ENCODE results near the gene SDHC.

The SDHC gene

DNA sequence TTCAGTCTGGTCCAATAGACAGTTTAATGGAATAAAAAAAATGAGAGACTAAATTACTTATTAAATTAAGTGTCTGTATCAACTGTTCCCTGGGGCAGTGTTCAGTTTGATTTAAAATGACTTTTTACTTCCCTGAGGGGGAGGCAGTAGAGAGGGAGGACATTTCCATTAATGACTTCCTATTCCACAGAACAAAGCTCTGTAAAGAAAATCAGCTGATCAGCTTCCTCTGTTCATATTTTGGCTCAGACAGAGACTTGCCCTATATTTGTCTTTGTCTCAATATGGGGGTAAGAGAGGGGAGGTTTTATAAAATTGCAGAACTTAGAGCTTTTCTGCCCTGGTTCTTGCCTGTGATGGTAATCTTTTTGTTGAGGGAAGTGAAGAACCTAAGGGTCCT is 45.1 kb downstream of the SDHC start:
- no peak overlapping the region for H3K4me3 ChIP-seq (ENCODE audit: low read depth, low read length)
- TF ChIP-seq, protein P1, sequence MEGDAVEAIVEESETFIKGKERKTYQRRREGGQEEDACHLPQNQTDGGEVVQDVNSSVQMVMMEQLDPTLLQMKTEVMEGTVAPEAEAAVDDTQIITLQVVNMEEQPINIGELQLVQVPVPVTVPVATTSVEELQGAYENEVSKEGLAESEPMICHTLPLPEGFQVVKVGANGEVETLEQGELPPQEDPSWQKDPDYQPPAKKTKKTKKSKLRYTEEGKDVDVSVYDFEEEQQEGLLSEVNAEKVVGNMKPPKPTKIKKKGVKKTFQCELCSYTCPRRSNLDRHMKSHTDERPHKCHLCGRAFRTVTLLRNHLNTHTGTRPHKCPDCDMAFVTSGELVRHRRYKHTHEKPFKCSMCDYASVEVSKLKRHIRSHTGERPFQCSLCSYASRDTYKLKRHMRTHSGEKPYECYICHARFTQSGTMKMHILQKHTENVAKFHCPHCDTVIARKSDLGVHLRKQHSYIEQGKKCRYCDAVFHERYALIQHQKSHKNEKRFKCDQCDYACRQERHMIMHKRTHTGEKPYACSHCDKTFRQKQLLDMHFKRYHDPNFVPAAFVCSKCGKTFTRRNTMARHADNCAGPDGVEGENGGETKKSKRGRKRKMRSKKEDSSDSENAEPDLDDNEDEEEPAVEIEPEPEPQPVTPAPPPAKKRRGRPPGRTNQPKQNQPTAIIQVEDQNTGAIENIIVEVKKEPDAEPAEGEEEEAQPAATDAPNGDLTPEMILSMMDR (IDR thresholded peaks at IDR 0.05; ENCODE audit: low read depth, low read length, missing control alignments), result no peak
- no peak for DNase-seq (ENCODE audit: low read depth)

DNA sequence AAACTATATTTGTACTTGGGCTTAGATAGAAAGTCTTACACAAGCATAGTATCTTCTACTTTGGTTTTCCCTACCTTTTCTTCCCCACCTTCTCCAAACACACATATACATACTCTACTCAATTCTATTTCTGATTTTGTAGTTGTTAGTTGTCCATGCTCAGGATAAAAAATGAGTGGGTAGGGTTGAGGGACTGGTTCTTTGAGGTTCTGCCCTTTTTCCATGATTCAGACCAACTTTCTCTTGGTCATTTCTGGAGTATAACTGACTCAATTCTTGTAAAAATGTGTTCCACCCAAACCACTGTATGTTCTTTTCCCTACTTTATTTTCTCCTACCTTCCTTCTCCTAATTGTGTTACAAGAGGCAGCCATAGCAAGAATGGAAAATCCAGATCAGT is 50.2 kb downstream of the SDHC start:
- no peak for DNase-seq (ENCODE audit: low read depth)
- H3K4me3 ChIP-seq (ENCODE audit: low read depth, low read length), result no peak overlapping the region
- TF ChIP-seq, protein P1 (IDR thresholded peaks at IDR 0.05; ENCODE audit: low read depth, low read length, missing control alignments), result no peak

DNA sequence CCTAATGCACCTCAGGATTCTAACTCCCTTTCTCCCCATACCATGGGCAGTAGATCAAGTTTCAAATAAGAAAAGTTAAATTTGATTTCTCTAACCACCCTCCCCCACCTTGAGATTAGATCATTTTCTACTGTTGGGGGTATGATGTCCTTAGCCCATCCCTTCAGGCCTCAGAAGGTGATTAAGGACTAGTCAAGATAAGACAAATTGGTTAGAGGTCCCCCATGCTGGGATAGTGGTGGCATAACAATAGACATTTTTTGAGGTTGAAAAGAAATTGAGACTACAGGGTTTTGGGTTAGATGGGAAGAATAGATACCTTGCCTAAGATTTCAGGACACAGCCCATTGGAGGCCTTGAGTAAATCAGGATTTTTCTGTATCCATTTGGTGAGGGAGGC is 51.0 kb downstream of the SDHC start:
- DNase-seq (ENCODE audit: low read depth), result no peak
- TF ChIP-seq, protein P1 (IDR thresholded peaks at IDR 0.05; ENCODE audit: low read depth, low read length, missing control alignments), result no peak
- no peak overlapping the region for H3K4me3 ChIP-seq (ENCODE audit: low read depth, low read length)

DNA sequence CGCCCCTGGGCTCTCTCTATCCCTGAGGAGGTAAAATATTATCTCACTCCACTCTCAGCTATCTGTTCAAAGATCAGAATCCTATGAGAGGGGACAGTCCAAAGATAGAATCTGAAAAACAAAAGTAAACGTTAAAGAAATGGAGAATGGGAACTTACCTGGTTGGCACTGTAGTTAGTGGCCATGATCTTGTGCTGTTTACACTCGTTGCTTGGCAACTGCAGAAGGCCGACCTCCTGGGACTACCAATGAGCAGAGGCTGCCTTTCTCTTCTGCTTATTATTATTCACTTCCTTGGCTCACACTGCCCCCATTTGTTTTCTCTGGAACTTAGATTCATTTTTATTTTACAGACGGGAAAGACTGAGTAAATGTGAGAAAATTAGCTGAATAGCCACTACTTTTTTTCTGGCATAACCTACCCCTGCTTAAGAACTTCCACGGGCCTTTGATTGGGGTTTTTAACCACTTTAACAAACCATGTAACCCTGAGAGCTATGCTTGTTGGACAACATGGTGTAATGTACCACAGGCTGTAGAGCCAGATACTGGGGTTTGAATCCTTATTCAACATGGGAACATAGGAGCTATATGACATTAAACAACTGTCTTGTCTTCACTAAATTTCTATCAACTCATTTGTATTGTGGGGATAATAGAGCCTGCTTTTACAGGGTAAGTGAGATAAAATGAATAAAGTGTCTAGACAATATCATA is 53.7 kb downstream of the SDHC start, which contains the start of gene CFAP126:
CFAP126 (minus strand) TSS at position 193 of the 717 bp plus-strand sequence; CDS start at position 185, 8 bp downstream.
- no peak for DNase-seq (ENCODE audit: low read depth)
- H3K4me3 ChIP-seq (ENCODE audit: low read depth, low read length), result no peak within 1 kb of the TSS
- TF ChIP-seq, protein P1 (IDR thresholded peaks at IDR 0.05; ENCODE audit: low read depth, low read length, missing control alignments), result no peak

DNA sequence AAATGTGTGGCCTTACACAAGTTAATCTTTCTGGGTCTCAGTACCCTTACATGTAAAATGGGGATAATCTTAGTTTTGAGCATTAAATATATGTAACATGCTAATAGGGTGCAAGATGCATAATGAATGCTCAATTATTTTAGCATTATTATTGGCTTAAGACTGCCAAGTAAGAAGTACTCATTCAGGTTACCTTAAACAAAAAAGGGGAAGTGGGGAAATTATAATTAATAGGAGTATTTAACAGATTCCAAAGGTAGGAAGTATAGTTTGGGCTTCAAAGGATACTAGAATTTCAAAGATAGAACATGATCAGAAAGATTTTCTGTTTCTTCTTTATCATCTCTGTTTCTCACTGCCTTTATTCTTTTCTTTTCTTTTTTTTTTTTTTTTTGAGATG is 59.3 kb downstream of the SDHC start:
- TF ChIP-seq, protein P1 (IDR thresholded peaks at IDR 0.05; ENCODE audit: low read depth, low read length, missing control alignments), result no peak
- DNase-seq (ENCODE audit: low read depth), result no peak
- H3K4me3 ChIP-seq (ENCODE audit: low read depth, low read length), result no peak overlapping the region

DNA sequence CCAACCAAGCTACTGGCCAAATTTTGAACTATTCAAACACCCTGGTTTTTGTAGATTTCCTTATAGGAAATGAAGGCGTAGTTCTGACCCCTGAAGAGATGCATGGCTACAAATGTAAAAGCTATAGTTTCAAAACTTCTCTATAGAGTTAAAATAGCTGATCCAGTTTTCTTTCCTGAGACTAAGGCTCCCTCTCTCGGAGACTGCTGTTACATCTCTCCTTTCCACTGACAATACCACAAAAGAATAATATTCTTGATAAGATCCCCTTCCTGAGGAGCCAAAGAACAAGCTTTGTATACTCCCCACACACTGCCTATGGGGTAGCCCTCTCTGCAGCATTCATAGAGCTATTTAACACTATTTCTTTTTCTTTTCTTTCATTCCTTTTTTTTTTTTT is 60.2 kb downstream of the SDHC start:
- TF ChIP-seq, protein P1 (IDR thresholded peaks at IDR 0.05; ENCODE audit: low read depth, low read length, missing control alignments), result no peak
- DNase-seq (ENCODE audit: low read depth), result no peak
- no peak overlapping the region for H3K4me3 ChIP-seq (ENCODE audit: low read depth, low read length)

DNA sequence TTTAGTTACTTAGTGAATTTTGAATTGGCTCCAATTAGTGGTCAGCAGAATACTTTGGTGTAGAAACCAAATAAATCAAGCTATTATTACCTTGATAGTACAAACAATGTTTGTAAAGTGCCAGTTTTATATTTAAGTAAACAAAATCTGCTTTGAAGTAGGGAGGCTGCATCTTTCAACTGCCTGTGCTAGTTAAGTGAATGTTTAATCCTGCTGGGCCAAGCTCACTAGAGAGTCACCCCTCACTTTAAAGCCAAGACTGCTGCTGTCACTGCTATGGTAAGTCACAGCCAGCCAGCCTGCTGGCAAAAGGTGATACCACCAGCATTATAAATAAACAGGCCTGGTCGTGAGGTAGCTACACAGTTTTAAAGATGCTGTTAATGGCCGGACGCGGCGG is 63.8 kb downstream of the SDHC start:
- no peak overlapping the region for H3K4me3 ChIP-seq (ENCODE audit: low read depth, low read length)
- DNase-seq (ENCODE audit: low read depth), result no peak
- TF ChIP-seq, protein P1 (IDR thresholded peaks at IDR 0.05; ENCODE audit: low read depth, low read length, missing control alignments), result no peak

Data from GM12864 (cell line).